ENCODE measurements around the gene PRKCA. TPM values are rescaled to one million over a fixed set of nuclear protein-coding genes. Genes with fewer than 3 reads are reported as not detected.
A peak's percentile ranks its signal among the peaks of the same experiment; 100 is the strongest.

PRKCA gene
- total RNA-seq, 1 experiment from 2014 or later, result 22.6 TPM

GRCh38 chr17:66523378-66524200 lies 221.2 kb downstream of the PRKCA start:
- peaks cover 37% of the 10 kb centered on the region for H3K79me2 ChIP-seq (ENCODE audit: low read length)
- peak overlapping the region; percentile 60 for H3K4me2 ChIP-seq (ENCODE audit: low read length)
- peak; percentile 84 for ATAC-seq

GRCh38 chr17:66524877-66525276 lies 222.5 kb downstream of the PRKCA start:
- peaks cover 32% of the 10 kb centered on the region for H3K79me2 ChIP-seq (ENCODE audit: low read length)

More at GRCh38 chr17:66523378-66524200, 221.2 kb downstream of the PRKCA start:
- Histone ChIP-seq H2AFZ (ENCODE audit: low read length) (no peak overlapping the region), H3K9me2 (replicated peaks; ENCODE audit: low read length) (no peaks in the 10 kb centered on the region), H3K4me3 (ENCODE audit: low read length) (no peak overlapping the region), H3K9me3 (ENCODE audit: low read length) (no peaks in the 10 kb centered on the region), H3K36me3 (ENCODE audit: low read depth, low read length) (no peaks in the 10 kb centered on the region), H3K27me3 (ENCODE audit: low read length) (no peaks in the 10 kb centered on the region), H3K9ac (ENCODE audit: low read length) (peak overlapping the region; percentile 47), H3K27ac (ENCODE audit: low read length) (peak overlapping the region; percentile 84), H4K20me1 (ENCODE audit: low read length) (no peaks in the 10 kb centered on the region; the same call in 1 of the 2 replicates), H3F3A (ENCODE audit: low read length, unreplicated experiment) (peaks cover 8% of the 10 kb centered on the region), H3K4me1 (ENCODE audit: insufficient read depth, low read length) (peaks cover 38% of the 10 kb centered on the region)
- DNase-seq, result no peak
- BruUV-seq (replicated peaks), result no TSS peak
- TF ChIP-seq EZH2 (IDR thresholded peaks at IDR 0.05; ENCODE audit: low read length, unreplicated experiment), result no peak
- TF ChIP-seq EZH2phosphoT487 (IDR thresholded peaks at IDR 0.05; ENCODE audit: borderline replicate concordance, low read length), result no peak
- peak; percentile 17; the same call in 1 of the 2 replicates for TF ChIP-seq CTCF (conservative IDR thresholded peaks at IDR 0.05; ENCODE audit: low read depth, low read length)
- intact Hi-C loops (cut with micrococcal nuclease), result loop anchor here (1.0 to 5.0 kb wide), 8 partner anchors 14 to 266 kb away; no protein-coding TSS in a partner anchor
- POLR2A ChIA-PET (ENCODE audit: unreplicated experiment), result interaction anchor here (0.5 to 1.2 kb wide), 6 partner anchors 11 to 56 kb away, joined by 3 to 7 read pairs (median 4); no protein-coding TSS in a partner anchor
- CTCF ChIA-PET, result interaction anchor here (0.6 to 1.4 kb wide), 9 partner anchors 14 to 268 kb away, joined by 3 to 6 read pairs (median 3); no protein-coding TSS in a partner anchor

More at GRCh38 chr17:66524877-66525276, 222.5 kb downstream of the PRKCA start:
- Histone ChIP-seq H3K27me3 (ENCODE audit: low read length) (no peaks in the 10 kb centered on the region), H2AFZ (ENCODE audit: low read length) (no peak overlapping the region), H3K4me3 (ENCODE audit: low read length) (no peak overlapping the region), H3K9me2 (replicated peaks; ENCODE audit: low read length) (no peaks in the 10 kb centered on the region), H3F3A (ENCODE audit: low read length, unreplicated experiment) (peaks cover 8% of the 10 kb centered on the region), H3K27ac (ENCODE audit: low read length) (no peak overlapping the region), H3K9ac (ENCODE audit: low read length) (no peak overlapping the region), H3K4me1 (ENCODE audit: insufficient read depth, low read length) (peaks cover 38% of the 10 kb centered on the region), H3K9me3 (ENCODE audit: low read length) (no peaks in the 10 kb centered on the region), H3K36me3 (ENCODE audit: low read depth, low read length) (no peaks in the 10 kb centered on the region), H3K4me2 (ENCODE audit: low read length) (no peak overlapping the region), H4K20me1 (ENCODE audit: low read length) (no peaks in the 10 kb centered on the region; the same call in 1 of the 2 replicates)
- TF ChIP-seq CTCF (conservative IDR thresholded peaks at IDR 0.05; ENCODE audit: low read depth, low read length) (no peak), EZH2 (IDR thresholded peaks at IDR 0.05; ENCODE audit: low read length, unreplicated experiment) (no peak), EZH2phosphoT487 (IDR thresholded peaks at IDR 0.05; ENCODE audit: borderline replicate concordance, low read length) (no peak)
- no TSS peak for BruUV-seq (replicated peaks)
- no peak for DNase-seq
- ChIA-PET CTCF (no interaction called here), POLR2A (ENCODE audit: unreplicated experiment) (no interaction called here)
- intact Hi-C loops (cut with micrococcal nuclease), result loop anchor here (5.0 kb wide), 1 partner anchor 268 kb away; no protein-coding TSS in a partner anchor
- ATAC-seq, result no peak
